Heart right ventricle (tissue), 16 donors: ENCODE measurements around the gene CDK5RAP2. TPM values are rescaled to one million over a fixed set of nuclear protein-coding genes. Genes with fewer than 3 reads are reported as not detected.
A peak's percentile ranks its signal among the peaks of the same experiment; 100 is the strongest.

Source experiments
- ATAC-seq, 8 donors: fragments of 200-7000 bp; cut with Tn5 transposase; one replicate each; pipeline ENCODE4 v1.9.1; 2020; ENCODE audit warnings: mild to moderate bottlenecking in 8 of 8, moderate library complexity in 8 of 8, moderate number of reproducible peaks in 1 of 8
- DNase-seq, 2 donors: peaks; one replicate each; pipeline ENCODE4 v3.0.0-alpha.2; 2020
- H3K27ac ChIP-seq, 10 donors: fragments of 200-600 bp; sonication (generic) in 2 of 10; one replicate each; pipeline versions ENCODE4 v1.5.0 to v1.8.0; 2020 to 2022; ENCODE audit warnings: mild to moderate bottlenecking in 3 of 10
- H3K27me3 ChIP-seq, 7 donors: fragments of 200-600 bp; one replicate each; pipeline ENCODE4 v1.8.0; 2021 to 2022; ENCODE audit warnings: mild to moderate bottlenecking in 2 of 7
- H3K36me3 ChIP-seq, 9 donors: fragments of 200-600 bp; sonication (generic) in 1 of 9; one replicate each; pipeline versions ENCODE4 v1.5.0 to v1.8.0; 2020 to 2022; ENCODE audit warnings: mild to moderate bottlenecking in 2 of 9
- H3K4me1 ChIP-seq, 9 donors: fragments of 200-600 bp; sonication (generic) in 1 of 9; one replicate each; pipeline versions ENCODE4 v1.5.0 to v1.8.0; 2020 to 2022; ENCODE audit warnings: mild to moderate bottlenecking in 4 of 9
- H3K4me3 ChIP-seq, 10 donors: fragments of 200-600 bp; sonication (generic) in 2 of 10; one replicate each; pipeline versions ENCODE4 v1.5.0 to v1.8.0; 2020 to 2022; ENCODE audit warnings: mild to moderate bottlenecking in 7 of 10, moderate library complexity in 2 of 10
- H3K9me3 ChIP-seq, 11 donors: fragments of 200-600 bp in 10 of 11; sonication (generic) in 2 of 11; one replicate each; pipeline versions ENCODE4 v1.5.0 to v1.8.0; 2013 to 2022; ENCODE audit warnings: mild to moderate bottlenecking in 2 of 11, control low read depth in 1 of 11, moderate library complexity in 1 of 11
- CTCF ChIP-seq, 9 donors: fragments of 200-600 bp; sonication (generic) in 2 of 9; IDR thresholded peaks; one replicate each; pipeline versions ENCODE4 v1.5.0 to v1.8.0; 2021 to 2022; ENCODE audit warnings: antibody characterized with exemption in 9 of 9, mild to moderate bottlenecking in 5 of 9, moderate library complexity in 1 of 9
- WGBS, 2 donors: extraction: QIAGEN DNeasy Blood & Tissue Kit; methylation state at CpG; one replicate each; pipeline ENCODE4 v1.1.7; 2013; ENCODE audit warnings: inconsistent platforms in 1 of 2; 5-methylcytosine and 5-hydroxymethylcytosine counted together
- intact Hi-C, 10 donors: fragments of 100-400 bp; cut with DNase I; formaldehyde crosslinking; loops; one replicate each; pipeline versions ENCODE4 v1.11.1 to v1.14.2; 2022
- polyA plus RNA-seq, 2 donors: library from polyadenylated mRNA; stranded (reverse); fragments of 200-250 nt; gene quantifications; one replicate each; pipeline ENCODE4 v1.2.3, GENCODE V29; 2013
- total RNA-seq, 10 donors: library from RNA; stranded (reverse); fragmentation: NEBNext Ultra II Directional in 3 of 10; extraction: Animal tissue kit (Norgen Biotek cat#: 25700) in 3 of 10; gene quantifications; one replicate each; pipeline versions ENCODE4 v1.2.1 to v1.2.4, GENCODE V29; 2021 to 2023
- donor health status: Arrhythmogenic right ventricular cardiomyopathy.
- donor health status: ischemic (EF 13 %, LVEDD 7.1; RV severe dilation, severe dysfunction).
- donor health status: healthy with polysubstance abuse.
- donor health status: DM: no; HTN: yes; CAD: no.
- donor health status: DM: no; HTN: no; CAD: no.
- donor health status: ischemic (EF 25% LVEDD 6.9; RV normal size, moderate dysfunction).
- donor health status: ischemic (EF 25% LVEDD 5.7; RV mildly dilated, moderate dysfunction).
- donor health status: healthy.
- donor health status: DM: yes; HTN: yes; CAD: no.
- donor health status: Ischemic cardiomyopathy.
- donor health status: ischemic (EF 35%, LVEDD 5.7; RV mildly dilated, moderate dysfunction).
- donor health status: nonischemic (EF 11% LVEDD 7.7; RV severe dilation, severe dysfunction).
- donor health status: DM: yes; HTN: yes; CAD: no.
- donor health status: PGD.
- donor health status: ischemic (EF 29% LVEDD 5.4; RV normal size, mild dysfunction).
- donor health status: nonischemic (EF 23%, LVEDD 6.1; RV moderate dilation, normal function).

Gene CDK5RAP2
- total and polyA plus RNA-seq, 12 donors, result 21.6 to 80.1 (median 53.4) TPM

GRCh38 chr9:120478208-120478607, 101.8 kb downstream of the CDK5RAP2 start:
- Histone ChIP-seq H3K4me3 (no peak overlapping the region), H3K27me3 (no peaks in the 10 kb centered on the region), H3K36me3 (peaks cover 0 to 55% (median 7%) of the 10 kb centered on the region in 9 donors), H3K9me3 (no peaks in the 10 kb centered on the region), H3K27ac (peak overlapping the region in 1 of 10 donors; percentile 43), H3K4me1 (peaks cover 0 to 65% (median 25%) of the 10 kb centered on the region in 9 donors)
- WGBS, 2 donors, result 93 to 94% methylated on average over 6 of the region's 6 CpGs
- DNase-seq (no peak), ATAC-seq (no peak)
- no peak for TF ChIP-seq CTCF (IDR thresholded peaks at IDR 0.05)
- intact Hi-C loops, result loop anchor here in 4 of 10 donors (5.0 to 10.0 kb wide), 4 partner anchors 513 to 923 kb away; no protein-coding TSS in a partner anchor

DNA sequence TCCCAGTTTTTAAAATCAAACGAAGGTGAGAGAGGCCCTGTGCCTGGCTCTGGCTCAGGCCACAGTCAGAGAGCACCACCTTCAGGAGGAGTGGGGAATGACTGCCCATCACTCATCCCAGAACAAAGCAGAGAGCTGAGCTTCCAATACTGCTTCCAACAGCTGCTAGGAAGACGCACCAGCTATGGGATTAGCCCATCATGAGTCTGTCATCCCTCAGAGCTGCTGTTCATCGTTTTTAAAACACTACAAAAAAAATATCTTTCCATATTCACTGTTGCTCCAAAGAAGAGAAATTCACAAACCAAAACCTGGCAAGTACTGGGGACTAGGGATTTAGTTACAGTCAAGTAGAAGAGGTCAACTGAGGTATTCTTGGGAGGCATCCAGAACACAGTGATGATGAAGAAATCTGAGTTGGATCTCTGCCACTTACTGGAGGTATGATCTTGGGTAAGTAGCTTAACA, 102.4 kb downstream of the CDK5RAP2 start:
- H3K4me3 ChIP-seq, result no peak overlapping the region
- DNase-seq (peak; percentile 36 to 42), ATAC-seq (peak; percentile 69 to 87 (median 77))
- peaks cover 0 to 63% (median 24%) of the 10 kb centered on the region in 9 donors for H3K4me1 ChIP-seq
- H3K9me3 ChIP-seq, result no peaks in the 10 kb centered on the region
- H3K27ac ChIP-seq, result peak overlapping the region in 1 of 10 donors; percentile 43
- intact Hi-C loops, result loop anchor here in 5 of 10 donors (2.0 to 10.0 kb wide), 5 partner anchors 513 to 923 kb away; no protein-coding TSS in a partner anchor
- TF ChIP-seq CTCF (IDR thresholded peaks at IDR 0.05), result peak; percentile 61 to 98 (median 90)
- 15 to 16% methylated on average over 3 of the region's 3 CpGs for WGBS, 2 donors
- H3K36me3 ChIP-seq, result peaks cover 0 to 57% (median 7%) of the 10 kb centered on the region in 9 donors
- H3K27me3 ChIP-seq, result no peaks in the 10 kb centered on the region

GRCh38 chr9:120475341-120475740, 104.6 kb downstream of the CDK5RAP2 start:
- no peaks in the 10 kb centered on the region for H3K9me3 ChIP-seq
- no peak overlapping the region for H3K4me3 ChIP-seq
- H3K36me3 ChIP-seq, result peaks cover 0 to 67% (median 13%) of the 10 kb centered on the region in 9 donors
- peak in 4 of 8 donors; percentile 48 to 64 (median 55) for ATAC-seq
- peak overlapping the region in 4 of 10 donors; percentile 5 to 75 (median 24) for H3K27ac ChIP-seq
- DNase-seq, result peak in 1 of 2 donors; percentile 22
- peaks cover 0 to 41% (median 9%) of the 10 kb centered on the region in 9 donors for H3K4me1 ChIP-seq
- TF ChIP-seq CTCF (IDR thresholded peaks at IDR 0.05), result no peak
- no peaks in the 10 kb centered on the region for H3K27me3 ChIP-seq
- WGBS, 2 donors, result 76 to 78% methylated on average over 7 of the region's 7 CpGs
- intact Hi-C loops, result loop anchor here in 4 of 10 donors (5.0 to 10.0 kb wide), 4 partner anchors 511 to 921 kb away; no protein-coding TSS in a partner anchor

GRCh38 chr9:120474591-120475243, 105.2 kb downstream of the CDK5RAP2 start:
- TF ChIP-seq CTCF (IDR thresholded peaks at IDR 0.05), result no peak
- no peaks in the 10 kb centered on the region for H3K9me3 ChIP-seq
- 47 to 71% methylated on average over 3 of the region's 3 CpGs for WGBS, 2 donors
- H3K36me3 ChIP-seq, result peaks cover 0 to 73% (median 13%) of the 10 kb centered on the region in 9 donors
- no peak for DNase-seq
- intact Hi-C loops, result loop anchor here in 4 of 10 donors (5.0 to 10.0 kb wide), 4 partner anchors 510 to 920 kb away; no protein-coding TSS in a partner anchor
- ATAC-seq, result peak in 1 of 8 donors; percentile 25
- no peak overlapping the region for H3K4me3 ChIP-seq
- H3K27ac ChIP-seq, result peak overlapping the region in 4 of 10 donors; percentile 5 to 75 (median 24)
- H3K4me1 ChIP-seq, result peaks cover 0 to 39% (median 9%) of the 10 kb centered on the region in 9 donors
- H3K27me3 ChIP-seq, result no peaks in the 10 kb centered on the region
